NCI-H82 (cell line): ENCODE data around the gene MARK1.
"Not testable (repeated sequence)": the region's sequence is repeated elsewhere in the genome, so short reads cannot be mapped to it uniquely, and the experiment has no call there.

ENCODE experiments used
- DNase-seq: peaks from one replicate; lab custom pipeline; 2025; lab: John Stamatoyannopoulos, UW

Gene MARK1

DNA sequence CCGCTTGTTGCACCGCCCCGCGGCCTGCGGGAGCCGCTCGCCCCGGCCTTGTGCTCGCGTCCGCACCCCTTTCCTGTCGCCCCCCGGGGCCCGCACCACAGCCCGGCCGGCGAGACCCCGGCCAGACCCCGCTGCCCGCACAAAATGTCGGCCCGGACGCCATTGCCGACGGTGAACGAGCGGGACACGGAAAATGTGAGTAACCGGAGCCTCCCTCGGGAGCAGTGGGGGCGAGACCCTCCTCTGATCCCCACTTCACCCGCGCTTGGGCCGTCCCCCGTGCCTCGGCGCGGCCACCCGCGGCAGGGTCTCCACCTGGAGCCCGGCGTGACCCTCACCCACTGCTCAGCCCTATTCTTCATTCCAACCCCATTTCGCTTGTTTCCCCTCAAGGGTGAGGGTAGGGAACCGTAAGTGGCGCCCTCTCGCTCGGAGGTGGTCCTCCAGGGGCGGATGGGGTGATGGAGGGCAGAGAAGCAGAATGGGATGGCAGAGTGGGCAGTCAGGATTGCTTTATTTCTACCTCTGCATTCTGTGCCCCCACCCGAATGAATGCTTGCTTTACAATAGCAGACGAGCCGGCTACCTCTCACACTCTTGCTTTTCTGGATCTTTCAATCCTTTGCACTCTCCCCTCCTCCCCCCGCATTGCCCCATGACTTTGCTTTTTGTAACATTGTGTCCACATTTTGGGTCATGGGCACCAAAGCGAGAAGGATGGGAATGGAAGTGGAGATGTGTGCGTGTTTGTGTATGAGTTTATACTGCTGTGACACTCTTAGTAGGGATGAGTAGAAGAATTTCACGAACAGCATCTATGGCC, 954 bp downstream of the MARK1 start:
- DNase-seq = peak; percentile 78

DNA sequence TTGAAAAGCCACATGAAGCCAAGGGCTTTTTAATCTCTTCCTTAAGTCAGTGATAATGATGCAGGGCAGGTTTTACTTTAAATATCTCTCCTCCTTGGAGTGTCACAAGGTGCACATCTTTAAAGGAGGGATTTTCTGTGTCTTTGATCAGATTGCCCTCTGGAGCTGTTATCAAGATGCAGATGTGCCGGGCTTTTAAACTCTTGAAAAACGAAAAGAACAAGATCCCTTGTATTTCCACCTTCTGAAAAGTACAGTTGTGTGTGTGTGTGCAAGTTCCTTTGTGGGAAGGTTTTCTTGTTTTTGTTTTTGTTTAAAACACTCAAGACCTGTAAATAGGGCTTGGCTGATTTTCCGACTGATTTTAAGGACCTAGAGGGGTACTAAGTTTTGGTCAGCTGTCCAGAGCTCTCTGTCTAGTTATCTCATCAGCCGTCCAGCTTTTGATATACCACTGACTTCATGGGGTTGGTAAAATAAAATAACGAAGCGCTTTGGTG, 1.6 kb downstream of the MARK1 start:
- no peak for DNase-seq

DNA sequence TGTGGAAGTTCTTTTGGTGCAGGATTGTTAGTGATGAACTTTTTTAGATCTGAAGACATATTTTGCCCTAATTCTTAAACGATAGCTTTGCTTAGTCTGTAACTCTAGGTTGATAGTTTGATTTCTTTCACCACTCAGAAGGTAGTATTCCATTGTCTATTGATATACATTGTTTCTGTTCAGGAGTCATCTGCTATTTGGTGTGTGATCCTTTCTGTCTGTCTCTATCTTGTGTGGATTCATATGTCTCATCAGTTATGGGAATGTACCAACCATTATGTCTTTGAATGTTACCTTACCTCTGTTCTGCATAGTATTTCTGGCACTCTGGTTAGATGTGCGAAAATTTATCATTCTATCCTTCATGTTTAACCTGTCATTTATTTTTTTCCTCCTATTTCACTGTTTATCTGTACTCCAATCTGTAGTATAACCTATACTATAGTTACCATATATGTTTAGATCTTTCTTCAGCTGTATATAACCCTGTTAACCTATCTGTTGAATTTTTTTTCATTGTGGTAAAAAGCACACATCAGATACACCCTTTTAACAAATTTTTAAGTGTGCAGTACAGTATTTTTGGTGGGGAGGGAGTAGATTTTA, 5.7 kb downstream of the MARK1 start:
- no peak for DNase-seq

DNA sequence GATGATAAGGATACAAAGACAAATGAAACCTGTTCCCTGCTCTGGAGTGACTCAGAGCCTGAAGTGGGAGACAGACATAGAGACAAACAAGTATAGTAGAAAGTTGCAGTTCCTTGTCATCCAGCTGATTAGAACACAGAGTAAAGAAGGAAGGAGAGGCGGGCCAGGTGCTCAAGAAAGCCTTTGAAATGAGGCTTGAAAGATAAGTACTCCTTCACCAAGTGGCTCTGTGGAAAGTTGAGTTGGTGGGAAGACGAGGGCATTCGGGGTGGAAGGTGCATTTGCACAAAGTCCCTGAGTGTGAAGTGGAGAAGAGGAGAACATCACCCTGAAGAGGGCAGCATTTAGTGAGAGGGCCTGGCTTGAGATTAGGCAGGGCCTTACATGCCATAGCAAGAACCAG, 17.0 kb downstream of the MARK1 start:
- DNase-seq = peak; percentile 50

DNA sequence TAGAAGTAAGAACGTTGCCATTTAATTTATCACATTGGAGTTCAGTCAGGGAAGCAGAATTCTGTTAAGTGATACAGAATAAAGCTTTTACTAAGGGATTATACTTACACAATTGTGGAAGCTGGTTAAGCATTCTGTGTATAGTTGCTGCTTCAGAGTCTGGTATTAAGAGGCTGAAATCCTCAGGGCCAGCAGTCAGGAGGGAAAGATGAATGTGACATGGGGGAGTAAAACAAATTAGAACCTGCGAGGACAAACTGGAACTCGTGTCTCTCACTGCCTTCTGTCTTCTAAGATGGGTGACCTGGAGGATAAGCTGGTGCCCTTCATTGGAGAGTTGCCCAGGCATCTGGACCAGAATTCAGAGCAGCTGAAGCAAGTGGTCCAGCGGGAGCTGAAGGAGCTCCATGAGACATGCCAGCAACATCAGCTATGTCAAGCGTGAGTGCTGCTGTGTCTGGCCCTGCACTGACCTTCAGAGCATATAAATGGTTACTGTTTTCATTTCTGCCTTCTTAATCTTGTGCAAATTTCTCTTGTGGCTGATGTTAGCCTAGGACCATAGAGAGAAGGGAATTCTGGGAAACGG, 23.0 kb downstream of the MARK1 start:
- peak; percentile 61 for DNase-seq

DNA sequence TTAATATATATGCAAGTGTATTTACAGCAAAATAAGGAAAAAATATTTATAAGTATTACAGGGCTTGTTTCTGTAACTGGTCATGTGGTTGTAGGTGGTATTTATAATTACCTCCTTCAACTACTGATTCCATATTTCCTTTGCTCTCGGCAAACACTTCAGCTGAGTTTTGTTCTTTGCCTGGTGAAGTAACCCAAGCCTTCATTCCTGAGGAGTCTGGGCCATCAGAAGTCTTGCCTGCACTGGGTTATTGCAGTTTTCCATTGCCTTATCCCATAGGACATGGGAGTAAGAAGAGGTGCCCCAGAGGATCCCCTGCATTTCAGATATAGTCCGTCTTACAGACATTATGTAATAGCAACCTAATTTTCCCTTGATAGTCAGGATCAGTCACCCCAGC, 23.8 kb downstream of the MARK1 start:
- no peak for DNase-seq

DNA sequence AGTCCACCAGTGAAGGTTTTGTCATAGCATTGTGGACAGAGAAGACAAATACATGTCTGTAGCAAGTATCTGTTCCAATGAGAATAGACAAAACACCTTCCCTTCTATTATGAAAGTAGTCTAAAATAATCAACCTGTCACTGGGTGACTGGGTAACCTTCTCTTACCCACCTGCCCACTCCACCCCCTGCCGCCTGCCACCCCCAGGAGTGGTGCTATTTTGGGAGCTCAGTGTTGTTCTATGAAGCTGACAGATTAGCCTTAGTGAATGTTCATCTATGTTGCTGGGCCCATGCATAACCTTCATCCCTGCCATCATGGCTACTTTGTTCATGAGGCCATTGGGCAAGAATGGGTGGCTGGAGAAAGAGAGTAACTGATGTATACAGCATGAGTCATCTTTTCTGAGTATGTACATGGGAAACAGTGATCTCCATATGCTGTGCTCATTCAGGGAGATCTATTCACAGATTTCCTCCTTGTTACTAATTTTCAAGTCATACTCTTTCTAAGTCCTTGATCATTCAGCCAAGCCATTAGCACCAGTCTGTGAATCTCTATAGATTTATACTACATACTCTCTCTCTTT, 24.8 kb downstream of the MARK1 start:
- no peak for DNase-seq

DNA sequence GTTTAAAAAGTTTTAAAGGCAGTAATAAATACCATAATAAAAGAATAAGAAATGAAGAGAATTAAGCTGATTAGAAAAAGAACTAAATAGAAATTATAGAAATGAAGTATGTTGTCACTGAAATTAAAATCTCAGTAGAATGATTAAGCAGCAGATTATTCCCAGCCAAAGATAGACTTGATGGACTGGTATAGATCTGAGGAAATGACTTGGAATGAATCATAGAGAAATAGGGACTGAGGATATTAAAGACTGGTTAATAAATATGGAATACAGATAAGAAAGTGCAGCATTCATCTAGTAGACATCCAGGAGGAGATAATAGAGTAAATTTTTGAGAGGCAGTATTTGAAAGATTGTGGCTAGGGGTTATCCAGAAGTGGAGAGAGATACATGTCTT, 28.7 kb downstream of the MARK1 start:
- no peak for DNase-seq

DNA sequence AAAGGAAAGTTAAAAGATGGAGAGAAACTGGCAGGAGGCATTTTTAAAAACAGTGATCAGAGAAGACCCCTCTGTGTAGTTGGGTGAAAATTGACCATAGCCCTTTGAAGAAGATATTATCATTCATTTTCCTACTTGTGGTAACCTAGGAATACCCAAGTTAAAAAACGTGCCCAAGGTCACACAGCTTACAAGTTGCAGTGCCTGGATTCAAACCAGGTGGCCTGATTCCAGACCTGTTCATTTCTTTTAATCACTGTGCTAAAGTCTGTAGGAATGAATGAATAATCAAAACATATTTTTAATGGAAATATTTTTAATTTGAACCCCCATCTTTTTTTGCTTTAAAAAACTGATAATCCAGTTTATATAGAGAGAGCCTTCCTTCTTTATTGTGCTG, 35.6 kb downstream of the MARK1 start:
- DNase-seq = no peak

DNA sequence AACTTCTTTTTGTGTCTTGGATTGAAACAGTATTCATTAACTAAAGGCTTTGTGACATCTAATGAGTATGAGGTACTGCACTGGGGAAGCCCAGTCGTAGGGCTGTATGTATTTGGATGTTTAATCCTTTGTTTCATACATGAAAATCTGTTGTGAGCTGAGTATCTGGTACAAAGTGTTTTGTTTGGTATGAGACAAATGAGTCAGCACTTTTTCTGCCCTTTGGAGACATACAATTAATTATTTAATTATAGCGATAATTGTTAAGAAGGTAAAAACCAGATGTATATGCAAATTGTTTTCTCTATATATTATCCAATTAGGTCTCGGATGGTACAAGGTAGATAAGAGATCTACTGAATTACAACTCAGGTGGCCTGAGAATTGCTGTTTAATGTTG, 36.3 kb downstream of the MARK1 start:
- DNase-seq = peak; percentile 27

DNA sequence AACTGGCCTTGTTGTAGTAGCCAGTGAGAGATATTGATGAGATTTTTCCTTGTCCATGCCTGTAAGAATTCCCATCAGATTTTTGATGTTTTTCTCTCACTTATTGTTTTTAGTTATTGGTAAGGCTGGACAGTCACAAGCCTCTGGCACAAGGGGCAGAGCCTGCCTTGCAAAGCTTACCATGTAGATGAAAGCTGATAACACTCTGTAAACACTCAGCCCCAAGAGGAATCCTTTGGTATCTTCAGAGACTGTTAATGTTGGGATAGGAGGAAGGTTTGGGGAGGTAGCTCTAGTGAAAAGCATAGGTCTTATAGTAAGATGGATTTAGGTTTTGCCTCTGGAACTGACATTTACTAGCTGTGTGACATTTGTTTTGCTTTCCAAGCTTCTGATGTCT, 37.7 kb downstream of the MARK1 start:
- DNase-seq = peak; percentile 54

DNA sequence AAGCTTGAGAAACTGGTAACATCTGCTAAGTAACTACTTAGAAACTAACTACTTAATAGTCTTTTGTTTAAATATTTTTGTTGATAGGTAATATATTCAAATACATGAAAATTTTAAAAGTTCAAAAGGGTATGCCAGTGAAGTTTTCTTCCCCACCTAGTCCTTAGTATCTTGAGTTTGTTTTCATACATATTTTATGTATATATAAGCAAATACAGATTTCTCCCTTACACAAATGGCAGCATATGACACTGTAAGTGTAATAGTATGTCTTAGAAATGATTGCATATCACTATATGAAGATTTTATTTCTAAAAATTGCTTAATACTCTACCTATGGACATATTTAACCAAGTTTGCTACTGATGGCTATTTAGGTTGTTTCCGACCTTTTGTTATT, 38.9 kb downstream of the MARK1 start:
- no peak for DNase-seq

DNA sequence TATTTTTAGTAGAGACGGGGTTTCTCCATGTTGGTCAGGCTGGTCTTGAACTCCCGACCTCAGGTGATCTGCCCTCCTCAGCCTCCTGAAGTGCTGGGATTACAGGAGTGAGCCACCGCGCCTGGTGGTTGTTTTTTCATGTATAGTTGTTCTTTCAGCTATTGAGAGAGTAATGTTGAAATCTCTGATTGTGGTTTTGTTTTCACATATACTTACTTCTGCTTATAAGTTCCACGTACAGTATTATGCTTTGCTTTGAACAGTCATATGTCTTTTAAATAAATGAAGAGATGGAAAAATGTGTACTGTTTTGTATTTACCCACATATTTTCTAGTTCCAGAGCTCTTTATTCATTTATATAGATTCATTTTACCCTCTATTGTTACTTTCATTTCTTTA, 44.5 kb downstream of the MARK1 start:
- DNase-seq = no peak

DNA sequence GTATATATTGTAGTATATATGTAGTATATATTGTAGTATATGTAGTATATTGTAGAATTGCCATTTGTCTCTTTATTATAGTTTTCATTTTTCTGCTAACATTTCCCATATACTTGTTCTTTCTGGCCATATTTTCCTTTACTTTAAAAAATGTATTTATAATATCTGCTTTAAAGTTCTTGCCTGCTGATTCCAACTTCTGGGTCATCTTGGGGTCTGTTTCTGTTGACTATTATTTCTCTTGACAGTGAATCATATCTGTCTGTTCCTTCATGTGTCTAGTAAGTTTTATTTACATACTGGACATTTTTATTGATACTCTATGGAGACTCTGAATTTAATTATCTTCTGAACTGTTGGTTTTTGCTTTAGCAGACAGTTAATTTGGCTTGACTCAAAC, 45.9 kb downstream of the MARK1 start:
- no peak for DNase-seq

DNA sequence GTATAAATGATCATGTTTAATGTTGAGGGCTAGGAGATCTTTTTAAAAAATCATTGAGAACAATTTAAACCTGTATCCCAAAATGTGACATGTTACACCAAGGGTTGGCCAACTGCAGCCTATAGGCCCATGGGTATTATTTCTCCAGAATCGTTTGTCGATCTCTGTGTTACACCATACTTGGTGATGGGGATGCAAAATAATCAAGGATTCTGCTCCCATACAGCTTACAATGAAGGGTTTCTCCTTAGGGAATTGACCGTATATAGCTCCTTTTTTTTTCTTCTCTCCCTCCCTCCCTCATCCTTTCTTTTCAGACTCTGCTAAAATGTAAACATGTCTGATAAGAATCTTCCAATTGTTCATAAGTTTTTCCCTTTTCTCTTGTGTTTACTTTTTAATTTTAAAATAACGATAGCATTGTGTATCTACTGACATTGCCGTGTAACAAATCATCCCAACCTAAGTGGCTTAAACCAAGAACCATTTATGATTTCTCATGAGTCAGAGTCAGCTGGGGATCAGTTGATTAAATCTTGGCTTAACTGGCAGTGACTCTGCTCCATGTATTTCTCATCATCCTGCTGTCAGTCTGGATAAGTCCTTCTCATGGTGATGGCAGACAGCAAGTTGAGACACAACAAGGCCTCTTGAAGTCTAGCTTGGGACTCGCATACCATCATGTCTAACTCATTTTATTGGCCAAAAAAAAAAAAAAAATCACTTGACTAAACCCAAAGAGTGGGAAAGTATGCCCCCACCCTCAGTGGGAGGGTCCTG, 48.0 kb downstream of the MARK1 start:
- peak; percentile 45 for DNase-seq

DNA sequence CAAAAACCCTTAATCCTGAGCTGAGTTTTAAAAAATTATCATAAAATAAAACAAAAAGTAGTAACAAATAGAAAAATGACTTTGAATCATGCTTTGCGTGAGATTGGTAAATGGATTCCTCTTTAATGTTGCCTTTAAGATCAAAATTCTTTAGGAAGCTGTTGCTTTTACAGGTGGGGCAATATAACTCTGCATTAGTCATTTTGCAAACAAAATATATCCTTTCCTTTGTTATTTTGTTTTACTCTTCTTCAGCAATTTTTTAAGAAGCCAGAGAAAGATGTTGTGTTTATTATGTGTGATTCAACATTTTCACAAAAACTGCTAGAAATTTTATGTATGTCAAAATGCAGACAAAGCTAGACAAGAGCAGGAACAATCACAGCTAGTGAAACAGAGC, 50.0 kb downstream of the MARK1 start:
- DNase-seq = no peak

DNA sequence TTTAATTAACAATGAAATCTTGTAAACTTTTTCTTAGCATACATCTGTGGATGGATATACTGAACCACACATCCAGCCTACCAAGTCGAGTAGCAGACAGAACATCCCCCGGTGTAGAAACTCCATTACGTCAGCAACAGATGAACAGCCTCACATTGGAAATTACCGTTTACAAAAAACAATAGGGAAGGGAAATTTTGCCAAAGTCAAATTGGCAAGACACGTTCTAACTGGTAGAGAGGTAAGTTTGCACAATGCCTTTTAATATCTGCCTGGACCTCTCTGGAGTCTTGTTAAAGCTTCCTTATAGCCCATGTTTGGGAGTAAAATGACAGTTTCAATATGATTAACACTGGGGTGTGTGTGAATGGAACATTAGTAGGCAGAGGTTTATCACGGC, 51.4 kb downstream of the MARK1 start:
- no peak for DNase-seq

DNA sequence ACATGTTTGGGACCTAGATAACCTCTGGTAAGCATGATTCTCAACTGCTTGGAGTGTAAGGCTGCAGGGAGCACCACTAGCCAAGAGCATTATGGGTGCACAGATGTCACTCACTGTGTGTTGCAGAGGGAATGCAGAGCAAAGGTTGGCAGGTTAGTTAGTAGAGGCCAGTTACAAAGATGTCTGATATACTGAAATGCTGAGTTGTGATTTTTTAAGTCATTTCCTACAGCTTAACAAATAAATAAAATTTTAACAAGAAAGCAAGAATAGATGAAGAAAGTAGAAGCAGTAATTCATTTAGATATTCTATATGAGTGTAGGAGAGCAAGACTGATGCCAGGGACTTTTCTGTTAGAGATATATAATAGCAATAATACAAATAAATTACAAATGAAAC, 64.8 kb downstream of the MARK1 start:
- no peak for DNase-seq

DNA sequence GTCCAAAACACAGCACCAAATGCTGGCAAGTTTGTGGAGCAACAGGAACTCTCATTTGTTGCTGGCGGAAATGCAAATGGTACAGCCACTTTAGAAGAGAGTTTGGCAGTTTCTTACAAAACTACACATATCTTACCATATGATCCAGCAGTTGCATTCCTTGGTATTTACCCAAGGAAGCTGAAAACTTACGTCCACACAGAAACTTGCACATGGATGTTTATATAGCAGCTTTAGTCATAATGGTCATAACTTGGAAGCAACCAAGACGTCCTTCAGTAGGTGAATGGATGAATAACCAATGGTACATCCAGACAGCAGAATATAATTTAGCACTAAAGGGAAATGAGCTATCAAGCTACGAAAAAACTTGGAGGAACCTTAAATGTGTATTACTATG, 66.4 kb downstream of the MARK1 start:
- DNase-seq = no peak

DNA sequence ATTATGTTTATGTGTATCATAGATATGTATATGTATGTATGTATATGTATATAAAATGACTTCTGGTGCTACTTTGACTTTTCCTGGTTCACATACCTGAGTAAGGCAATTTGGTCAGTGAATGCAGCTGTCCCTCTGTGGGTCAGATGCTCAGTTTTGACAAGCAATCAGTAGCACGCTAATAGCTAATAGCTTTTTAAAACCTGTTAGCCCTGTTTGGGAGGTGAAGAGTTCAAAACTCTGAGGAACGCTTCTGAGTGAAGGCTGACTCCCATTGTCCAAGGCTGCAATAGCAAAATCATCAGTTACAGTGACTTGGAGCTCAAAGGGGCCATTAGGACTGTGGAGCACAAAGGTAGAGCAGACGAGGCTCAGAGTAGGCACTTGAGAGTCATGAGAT, 67.2 kb downstream of the MARK1 start:
- no peak for DNase-seq

DNA sequence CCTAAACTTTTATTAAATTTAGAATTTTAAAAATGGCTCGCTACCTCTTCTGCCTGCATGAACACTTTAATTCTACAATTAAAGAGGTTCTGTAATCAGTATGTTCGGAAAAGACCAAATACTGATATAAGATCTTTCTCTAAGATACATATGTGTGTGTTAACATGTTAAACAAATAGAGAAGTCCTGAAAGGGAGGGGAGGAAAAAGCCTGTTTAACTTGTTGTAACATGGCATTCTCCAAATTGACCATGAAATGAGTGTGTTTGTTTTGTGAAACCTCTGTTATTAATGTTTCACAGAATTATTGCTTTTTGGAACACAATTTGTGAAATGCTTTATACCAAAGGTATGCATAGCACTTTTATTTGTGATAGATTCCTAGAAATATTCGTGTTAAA, 77.0 kb downstream of the MARK1 start:
- DNase-seq = no peak

DNA sequence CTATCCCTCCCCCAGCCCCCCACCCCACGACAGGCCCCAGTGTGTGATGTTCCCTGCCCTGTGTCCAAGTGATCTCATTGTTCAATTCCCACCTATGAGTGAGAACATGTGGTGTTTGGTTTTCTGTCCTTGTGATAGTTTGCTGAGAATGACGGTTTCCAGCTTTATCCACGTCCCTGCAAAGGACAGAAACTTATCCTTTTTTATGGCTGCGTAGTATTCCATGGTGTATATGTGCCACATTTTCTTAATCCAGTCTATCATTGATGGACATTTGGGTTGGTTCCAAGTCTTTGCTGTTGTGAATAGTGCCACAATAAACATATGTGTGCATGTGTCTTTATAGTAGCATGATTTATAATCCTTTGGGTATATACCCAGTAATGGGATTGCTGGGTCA, 77.7 kb downstream of the MARK1 start:
- DNase-seq = not testable (repeated sequence)
